ENCODE measurements around the gene CATSPER1.

CATSPER1 gene

GRCh38 chr11:66014804-66015453 is 11.3 kb downstream of the CATSPER1 start:
- Histone ChIP-seq H3K27me3 (ENCODE audit: insufficient read depth, low read depth, severe bottlenecking) (no peaks in the 10 kb centered on the region), H3K4me3 (ENCODE audit: low read depth, low read length) (no peak overlapping the region), H3K27ac (no peak overlapping the region), H3K9me3 (ENCODE audit: severe bottlenecking) (no peaks in the 10 kb centered on the region), H3K36me3 (no peaks in the 10 kb centered on the region)
- TF ChIP-seq, protein P1, sequence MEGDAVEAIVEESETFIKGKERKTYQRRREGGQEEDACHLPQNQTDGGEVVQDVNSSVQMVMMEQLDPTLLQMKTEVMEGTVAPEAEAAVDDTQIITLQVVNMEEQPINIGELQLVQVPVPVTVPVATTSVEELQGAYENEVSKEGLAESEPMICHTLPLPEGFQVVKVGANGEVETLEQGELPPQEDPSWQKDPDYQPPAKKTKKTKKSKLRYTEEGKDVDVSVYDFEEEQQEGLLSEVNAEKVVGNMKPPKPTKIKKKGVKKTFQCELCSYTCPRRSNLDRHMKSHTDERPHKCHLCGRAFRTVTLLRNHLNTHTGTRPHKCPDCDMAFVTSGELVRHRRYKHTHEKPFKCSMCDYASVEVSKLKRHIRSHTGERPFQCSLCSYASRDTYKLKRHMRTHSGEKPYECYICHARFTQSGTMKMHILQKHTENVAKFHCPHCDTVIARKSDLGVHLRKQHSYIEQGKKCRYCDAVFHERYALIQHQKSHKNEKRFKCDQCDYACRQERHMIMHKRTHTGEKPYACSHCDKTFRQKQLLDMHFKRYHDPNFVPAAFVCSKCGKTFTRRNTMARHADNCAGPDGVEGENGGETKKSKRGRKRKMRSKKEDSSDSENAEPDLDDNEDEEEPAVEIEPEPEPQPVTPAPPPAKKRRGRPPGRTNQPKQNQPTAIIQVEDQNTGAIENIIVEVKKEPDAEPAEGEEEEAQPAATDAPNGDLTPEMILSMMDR (IDR thresholded peaks at IDR 0.05; ENCODE audit: low read depth, low read length), result no peak
- DNase-seq, result no peak

DNA sequence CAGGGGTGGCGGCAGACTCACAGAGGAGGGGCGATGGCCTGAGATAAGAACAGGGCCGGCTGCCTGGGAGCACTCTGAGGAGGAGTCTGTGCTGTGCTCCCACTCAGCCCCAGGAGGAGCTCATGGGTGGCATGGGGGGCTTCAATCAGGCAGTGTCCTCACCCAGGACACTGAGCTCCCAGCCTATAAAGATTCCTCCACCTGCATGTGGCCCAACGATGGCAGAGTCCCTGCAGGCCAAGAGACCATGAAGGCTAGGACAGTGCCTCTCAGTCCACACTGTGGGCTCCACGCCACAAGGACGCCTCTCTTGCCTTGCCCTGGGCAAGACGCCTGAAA is 12.5 kb downstream of the CATSPER1 start:
- H3K27me3 ChIP-seq (ENCODE audit: insufficient read depth, low read depth, severe bottlenecking), result no peaks in the 10 kb centered on the region
- no peaks in the 10 kb centered on the region for H3K36me3 ChIP-seq
- no peak for DNase-seq
- no peak overlapping the region for H3K27ac ChIP-seq
- TF ChIP-seq, protein P1 (IDR thresholded peaks at IDR 0.05; ENCODE audit: low read depth, low read length), result no peak
- H3K9me3 ChIP-seq (ENCODE audit: severe bottlenecking), result no peaks in the 10 kb centered on the region
- no peak overlapping the region for H3K4me3 ChIP-seq (ENCODE audit: low read depth, low read length)

GRCh38 chr11:66012946-66013761 is 13.1 kb downstream of the CATSPER1 start:
- no peak overlapping the region for H3K4me3 ChIP-seq (ENCODE audit: low read depth, low read length)
- TF ChIP-seq, protein P1 (IDR thresholded peaks at IDR 0.05; ENCODE audit: low read depth, low read length), result no peak
- no peaks in the 10 kb centered on the region for H3K36me3 ChIP-seq
- DNase-seq, result no peak
- H3K27ac ChIP-seq, result no peak overlapping the region
- H3K9me3 ChIP-seq (ENCODE audit: severe bottlenecking), result no peaks in the 10 kb centered on the region
- no peaks in the 10 kb centered on the region for H3K27me3 ChIP-seq (ENCODE audit: insufficient read depth, low read depth, severe bottlenecking)

- H3K9me3 ChIP-seq (ENCODE audit: severe bottlenecking), result no peaks in the 10 kb centered on the region
- no peak overlapping the region for H3K27ac ChIP-seq
- H3K4me3 ChIP-seq (ENCODE audit: low read depth, low read length), result no peak overlapping the region
- DNase-seq, result no peak
- TF ChIP-seq, protein P1 (IDR thresholded peaks at IDR 0.05; ENCODE audit: low read depth, low read length), result no peak
- no peaks in the 10 kb centered on the region for H3K27me3 ChIP-seq (ENCODE audit: insufficient read depth, low read depth, severe bottlenecking)
- no peaks in the 10 kb centered on the region for H3K36me3 ChIP-seq
Observed at GRCh38 chr11:66012371-66012945, 13.8 kb downstream of the CATSPER1 start.

- no peak for DNase-seq
- no peak within 1 kb of the TSS for H3K27ac ChIP-seq
- H3K4me3 ChIP-seq (ENCODE audit: low read depth, low read length), result no peak within 1 kb of the TSS
- no peaks in the 10 kb centered on the region for H3K36me3 ChIP-seq
- TF ChIP-seq, protein P1 (IDR thresholded peaks at IDR 0.05; ENCODE audit: low read depth, low read length), result no peak
- H3K27me3 ChIP-seq (ENCODE audit: insufficient read depth, low read depth, severe bottlenecking), result no peaks in the 10 kb centered on the region
- H3K9me3 ChIP-seq (ENCODE audit: severe bottlenecking), result no peaks in the 10 kb centered on the region
Observed at GRCh38 chr11:66011785-66012303, 14.4 kb downstream of the CATSPER1 start, which contains the start of gene CST6. TSS of gene CST6 (plus strand) at chr11:66012008. CDS start at chr11:66012045, 37 bp downstream.

Measured in WERI-Rb-1 (cell line).